ENCODE data around the gene INTS11. TPM values are rescaled to one million over a fixed set of nuclear protein-coding genes. Genes with fewer than 3 reads are reported as not detected.

INTS11 gene
- total RNA-seq, 1 experiment from 2014 or later, result 161 TPM

GRCh38 chr1:1309251-1310108 lies 15.0 kb downstream of the INTS11 start:
- Histone ChIP-seq H3K79me2 (ENCODE audit: insufficient read depth, low read length) (peaks cover 64% of the 10 kb centered on the region), H4K20me1 (ENCODE audit: insufficient read depth) (peaks cover 3% of the 10 kb centered on the region; the same call in 1 of the 2 replicates), H3K9ac (ENCODE audit: low read length) (peak overlapping the region; percentile 94), H3K4me1 (ENCODE audit: control insufficient read depth in 1 of 2, insufficient read depth in 2 of 2, low read length in 2 of 2) (peaks cover 30 to 42% of the 10 kb centered on the region in 2 experiments), H3K9me2 (ENCODE audit: insufficient read depth) (no peaks in the 10 kb centered on the region), H3K36me3 (ENCODE audit: control insufficient read depth in 1 of 2, insufficient read depth in 2 of 2, low read length in 2 of 2) (peaks cover 13 to 30% of the 10 kb centered on the region in 2 experiments), H3K9me3 (ENCODE audit: control insufficient read depth in 1 of 2, insufficient read depth in 1 of 2, low read depth in 1 of 2, low read length in 2 of 2) (no peaks in the 10 kb centered on the region), H2AFZ (ENCODE audit: low read depth, low read length, poor library complexity, severe bottlenecking) (no peak overlapping the region), H3K27ac (ENCODE audit: low read depth, low read length) (peak overlapping the region; percentile 99), H3K27me3 (ENCODE audit: insufficient read depth, low read length) (no peaks in the 10 kb centered on the region), H3K4me2 (ENCODE audit: low read length) (peak overlapping the region; percentile 98), H3K4me3 (replicated peaks in 1 of 2; ENCODE audit: low read depth in 1 of 2, low read length in 2 of 2) (peak overlapping the region; percentile 60 to 86)
- ATAC-seq (0 out of 2 replicates have a peak, but pooled peaks have one; percentile 5), DNase-seq (ENCODE audit: low read depth, low spot score) (no peak)
- TF ChIP-seq CBX3 (IDR thresholded peaks at IDR 0.05; ENCODE audit: low read depth) (no peak), ZFX (IDR thresholded peaks at IDR 0.05) (peak; percentile 38; the same call in 1 of the 2 replicates), FOSL1 (IDR thresholded peaks at IDR 0.05; ENCODE audit: low read depth) (no peak)
- intact Hi-C loops (cut with micrococcal nuclease), result loop anchor here (5.0 kb wide), 1 partner anchor 38 kb away; the partner anchor contains the start of gene DVL1
- BruUV-seq (replicated peaks), result TSS peak; percentile 44
- CTCF ChIA-PET, result interaction anchor here (1.1 kb wide), 1 partner anchor 9 kb away, joined by 3 read pairs; no protein-coding TSS in a partner anchor
- RAD21 ChIA-PET (ENCODE audit: low non-redundant PET in 1 of 2, low total read pairs in 2 of 2, uncharacterized antibody in 2 of 2, unreplicated experiment in 2 of 2), result no interaction called here
- POLR2A ChIA-PET, result interaction anchor here (1.3 kb wide), 1 partner anchor 9 kb away, joined by 4 read pairs; no protein-coding TSS in a partner anchor

GRCh38 chr1:1308756-1309250 lies 15.7 kb downstream of the INTS11 start:
- peaks cover 11 to 27% of the 10 kb centered on the region in 2 experiments for H3K36me3 ChIP-seq (ENCODE audit: control insufficient read depth in 1 of 2, insufficient read depth in 2 of 2, low read length in 2 of 2)
- peak overlapping the region; percentile 60 to 86 for H3K4me3 ChIP-seq (replicated peaks in 1 of 2; ENCODE audit: low read depth in 1 of 2, low read length in 2 of 2)
- POLR2A ChIA-PET, result no interaction called here
- peak; percentile 62; the same call in 1 of the 2 replicates for TF ChIP-seq ZFX (IDR thresholded peaks at IDR 0.05)
- TF ChIP-seq TCF7L2 (IDR thresholded peaks at IDR 0.05; ENCODE audit: borderline replicate concordance, extremely low read depth, insufficient read depth, insufficient read length), result no peak
- no TSS peak for BruUV-seq (replicated peaks)
- H3K4me2 ChIP-seq (ENCODE audit: low read length), result peak overlapping the region; percentile 98
- RAD21 ChIA-PET (ENCODE audit: low non-redundant PET in 1 of 2, low total read pairs in 2 of 2, uncharacterized antibody in 2 of 2, unreplicated experiment in 2 of 2), result no interaction called here
- DNase-seq (ENCODE audit: low read depth, low spot score) (no peak), ATAC-seq (no peak)
- intact Hi-C loops (cut with micrococcal nuclease), result loop anchor here (5.0 kb wide), 1 partner anchor 38 kb away; the partner anchor contains the start of gene DVL1
- H3K27ac ChIP-seq (ENCODE audit: low read depth, low read length), result peak overlapping the region; percentile 99
- H2AFZ ChIP-seq (ENCODE audit: low read depth, low read length, poor library complexity, severe bottlenecking), result no peak overlapping the region
- no peaks in the 10 kb centered on the region for H3K27me3 ChIP-seq (ENCODE audit: insufficient read depth, low read length)
- peaks cover 3% of the 10 kb centered on the region; the same call in 1 of the 2 replicates for H4K20me1 ChIP-seq (ENCODE audit: insufficient read depth)
- peaks cover 57% of the 10 kb centered on the region for H3K79me2 ChIP-seq (ENCODE audit: insufficient read depth, low read length)
- CTCF ChIA-PET, result interaction anchor here (1.1 kb wide), 1 partner anchor 9 kb away, joined by 3 read pairs; no protein-coding TSS in a partner anchor
- H3K4me1 ChIP-seq (ENCODE audit: control insufficient read depth in 1 of 2, insufficient read depth in 2 of 2, low read length in 2 of 2), result peaks cover 36 to 49% of the 10 kb centered on the region in 2 experiments
- H3K9me3 ChIP-seq (ENCODE audit: control insufficient read depth in 1 of 2, insufficient read depth in 1 of 2, low read depth in 1 of 2, low read length in 2 of 2), result no peaks in the 10 kb centered on the region
- no peaks in the 10 kb centered on the region for H3K9me2 ChIP-seq (ENCODE audit: insufficient read depth)
- peak overlapping the region; percentile 94 for H3K9ac ChIP-seq (ENCODE audit: low read length)

Measured in HCT116 (cell line).